Endothelial cell (in vitro differentiated cells): ENCODE data around the gene MYO18B. TPM values are rescaled to one million over a fixed set of nuclear protein-coding genes. Genes with fewer than 3 reads are reported as not detected.

Source experiments
- DNase-seq: peaks from one replicate; pipeline ENCODE4 v3.0.0; 2021; ENCODE audit warnings: low spot score
- H3K27ac Mint-ChIP-seq: one replicate; pipeline ENCODE4 v1.8.0; 2021; ENCODE audit warnings: mixed read lengths, inconsistent platforms; ENCODE audit not compliant: unreplicated experiment
- H3K27me3 Mint-ChIP-seq: one replicate; pipeline ENCODE4 v1.8.0; 2021; ENCODE audit warnings: mild to moderate bottlenecking, moderate library complexity, mixed read lengths, inconsistent platforms; ENCODE audit not compliant: unreplicated experiment
- H3K36me3 Mint-ChIP-seq: one replicate; pipeline ENCODE4 v1.8.0; 2021; ENCODE audit warnings: mild to moderate bottlenecking, low read depth, mixed read lengths, inconsistent platforms; ENCODE audit not compliant: unreplicated experiment
- H3K4me1 Mint-ChIP-seq: one replicate; pipeline ENCODE4 v1.8.0; 2021; ENCODE audit warnings: mild to moderate bottlenecking, mixed read lengths, inconsistent platforms; ENCODE audit not compliant: unreplicated experiment
- H3K4me3 Mint-ChIP-seq: one replicate; pipeline ENCODE4 v1.8.0; 2021; ENCODE audit warnings: mild to moderate bottlenecking, mixed read lengths, inconsistent platforms; ENCODE audit not compliant: unreplicated experiment
- H3K9me3 Mint-ChIP-seq: one replicate; pipeline ENCODE4 v1.8.0; 2021; ENCODE audit warnings: mixed read lengths, inconsistent platforms; ENCODE audit not compliant: unreplicated experiment
- CTCF ChIP-seq: fragments of 200-600 bp; sonication (generic); IDR thresholded peaks from one replicate; pipeline ENCODE4 v1.5.0; 2021; ENCODE audit warnings: antibody characterized with exemption; ENCODE audit not compliant: unreplicated experiment
- total RNA-seq: library from RNA; stranded (reverse); fragmentation: NEBNext Ultra II Directional; extraction: Animal tissue kit (Norgen Biotek cat#: 25700); gene quantifications from one replicate; pipeline ENCODE4 v1.2.1, GENCODE V29; 2021; ENCODE audit not compliant: unreplicated experiment

The MYO18B gene
- total RNA-seq, 1 donor from 2014 or later: not detected

- Mint-ChIP-seq H3K27ac (no peak overlapping the region), H3K4me1 (peaks cover 4% of the 10 kb centered on the region), H3K36me3 (no peaks in the 10 kb centered on the region), H3K4me3 (no peak overlapping the region), H3K9me3 (no peaks in the 10 kb centered on the region), H3K27me3 (no peaks in the 10 kb centered on the region)
- peak; percentile 9 for DNase-seq
- TF ChIP-seq CTCF: no peak
Observed at GRCh38 chr22:25987948-25988347, 246.0 kb downstream of the MYO18B start.

- TF ChIP-seq CTCF: no peak
- Mint-ChIP-seq H3K4me1 (peaks cover 4% of the 10 kb centered on the region), H3K36me3 (no peaks in the 10 kb centered on the region), H3K4me3 (no peak overlapping the region), H3K27me3 (no peaks in the 10 kb centered on the region), H3K9me3 (no peaks in the 10 kb centered on the region), H3K27ac (no peak overlapping the region)
- no peak for DNase-seq
Observed at GRCh38 chr22:25990940-25991339, 249.0 kb downstream of the MYO18B start.

- Mint-ChIP-seq H3K9me3 (no peaks in the 10 kb centered on the region), H3K36me3 (no peaks in the 10 kb centered on the region)
Observed at GRCh38 chr22:25992331-25992730, 250.3 kb downstream of the MYO18B start.

GRCh38 chr22:25996669-25997068, 254.7 kb downstream of the MYO18B start:
- H3K4me1 Mint-ChIP-seq: no peaks in the 10 kb centered on the region
- H3K27me3 Mint-ChIP-seq: peaks cover 2% of the 10 kb centered on the region
- no peak for TF ChIP-seq CTCF
- no peak for DNase-seq
- H3K9me3 Mint-ChIP-seq: no peaks in the 10 kb centered on the region
- no peak overlapping the region for H3K4me3 Mint-ChIP-seq
- no peak overlapping the region for H3K27ac Mint-ChIP-seq
- H3K36me3 Mint-ChIP-seq: no peaks in the 10 kb centered on the region

More at GRCh38 chr22:25992331-25992730, 250.3 kb downstream of the MYO18B start:
- TF ChIP-seq CTCF: no peak
- no peaks in the 10 kb centered on the region for H3K27me3 Mint-ChIP-seq
- H3K27ac Mint-ChIP-seq: no peak overlapping the region
- DNase-seq: no peak
- no peak overlapping the region for H3K4me3 Mint-ChIP-seq
- peaks cover 4% of the 10 kb centered on the region for H3K4me1 Mint-ChIP-seq

- H3K4me3 Mint-ChIP-seq: no peak overlapping the region
- H3K27ac Mint-ChIP-seq: no peak overlapping the region
- no peak for DNase-seq
- no peaks in the 10 kb centered on the region for H3K9me3 Mint-ChIP-seq
- no peak for TF ChIP-seq CTCF
- H3K4me1 Mint-ChIP-seq: no peaks in the 10 kb centered on the region
- H3K36me3 Mint-ChIP-seq: no peaks in the 10 kb centered on the region
- H3K27me3 Mint-ChIP-seq: peaks cover 2% of the 10 kb centered on the region
Observed at GRCh38 chr22:25997886-25998775, 256.1 kb downstream of the MYO18B start.
